ENCODE measurements around the gene DOCK7.
"Not testable (repeated sequence)": the region's sequence is repeated elsewhere in the genome, so short reads cannot be mapped to it uniquely, and the experiment has no call there.

DNA sequence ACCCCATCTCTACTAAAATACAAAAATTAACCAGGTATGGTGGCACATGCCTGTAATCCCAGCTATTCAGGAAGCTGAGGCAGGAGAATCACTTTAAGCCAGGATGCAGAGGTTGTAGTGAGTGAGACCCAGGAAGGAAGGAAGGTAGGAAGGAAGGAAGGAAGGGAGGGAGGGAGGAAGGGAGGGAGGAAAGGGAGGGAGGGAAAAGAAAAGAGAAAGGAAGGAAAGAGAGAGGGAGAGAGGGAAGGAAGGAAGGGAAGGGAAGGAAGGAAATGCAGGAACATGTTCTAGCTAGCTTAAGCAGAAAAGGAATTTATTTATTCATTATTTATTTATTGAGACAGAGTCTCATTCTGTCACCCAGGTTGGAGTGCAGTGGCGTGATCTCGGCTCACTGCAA, 30.2 kb upstream of the DOCK7 start:
- not testable (repeated sequence) for TF ChIP-seq CTCF (IDR thresholded peaks at IDR 0.05; ENCODE audit: insufficient read depth, low read length, poor library complexity, severe bottlenecking); EZH2phosphoT487 (conservative IDR thresholded peaks at IDR 0.05; ENCODE audit: low read length)

Measured in SU-DHL-6 (cell line).